K562 (cell line): ENCODE data around the gene SCG3. TPM values are rescaled to one million over a fixed set of nuclear protein-coding genes. Genes with fewer than 3 reads are reported as not detected.

Experiments used
- ATAC-seq: fragments of 200-7000 bp; cut with Tn5 transposase; 3 replicates; pipeline ENCODE4 v1.9.1; 2020; ENCODE audit warnings: moderate library complexity
- BruUV-seq: library from RNA; stranded (reverse); fragments of 400-500 nt; replicated peaks from 2 replicates; lab custom pipeline; 2021; lab: Mats Ljungman, UMichigan
- CTCF ChIA-PET: fragments of 300-600 bp; formaldehyde crosslinking; extraction: SDS; loops from one replicate; lab custom pipeline; 2021; ENCODE audit warnings: low intra/inter-chr PET ratio; lab: Yijun Ruan, JAX
- POLR2A ChIA-PET: fragments of 300-600, 350-650 bp; sonication (Branson Sonifier 250); formaldehyde crosslinking; extraction: SDS; loops from one replicate; lab custom pipeline; 2021; ENCODE audit warnings: antibody characterized with exemption, inconsistent platforms; lab: Yijun Ruan, JAX
- DNase-seq, 4 experiments: peaks; one replicate each; pipeline versions ENCODE4 v3.0.0 to v3.0.0-alpha.2; 2011 to 2018; ENCODE audit warnings: low spot score in 3 of 4, mixed read lengths in 3 of 4; ENCODE audit errors: extremely low read depth in 1 of 4
- FAIRE-seq: peaks from 2 replicates; lab custom pipeline; 2011; peaks lifted over from hg19 to GRCh38; lab: Jason Lieb, UNC
- H2AFZ ChIP-seq: 2 replicates; pipeline ENCODE4 v1.6.0; 2011; ENCODE audit warnings: low read depth, low read length, control low read depth, inconsistent platforms
- H3K27ac ChIP-seq: fragments of 200-600 bp; 3 replicates; pipeline ENCODE4 v1.8.0; 2011; ENCODE audit warnings: low read depth, mild to moderate bottlenecking, control low read depth, inconsistent platforms, low read length, moderate library complexity, mixed read lengths; ENCODE audit errors: extremely low read depth
- H3K27me3 ChIP-seq, 2 experiments: fragments of 300-600 bp in 1 of 2; 2 replicates in 1 of 2; 3 replicates in 1 of 2; pipeline versions ENCODE4 v1.6.0 to v1.8.0; 2011; ENCODE audit warnings: inconsistent platforms in 2 of 2, low read length in 2 of 2, mild to moderate bottlenecking in 1 of 2, mixed read lengths in 1 of 2, moderate library complexity in 1 of 2; ENCODE audit not compliant: control insufficient read depth in 2 of 2, insufficient read depth in 2 of 2
- H3K36me3 ChIP-seq: fragments of 300-600 bp; 3 replicates; pipeline ENCODE4 v1.8.0; 2011; ENCODE audit warnings: mild to moderate bottlenecking, low read length, inconsistent platforms; ENCODE audit not compliant: control insufficient read depth, insufficient read depth
- H3K4me1 ChIP-seq, 2 experiments: fragments of 200-600 bp in 1 of 2; replicated peaks in 1 of 2; 2 replicates in 1 of 2; 3 replicates in 1 of 2; pipeline versions ENCODE4 v1.5.1 to v1.8.0; 2011; ENCODE audit warnings: inconsistent platforms in 2 of 2, low read length in 2 of 2, mild to moderate bottlenecking in 1 of 2, mixed read lengths in 1 of 2, moderate library complexity in 1 of 2; ENCODE audit not compliant: control insufficient read depth in 2 of 2, insufficient read depth in 2 of 2
- H3K4me2 ChIP-seq: 2 replicates; pipeline ENCODE4 v1.6.1; 2011; ENCODE audit warnings: low read length, control low read depth, inconsistent platforms, mixed read lengths; ENCODE audit not compliant: insufficient read depth
- H3K4me3 ChIP-seq: fragments of 200-600 bp; sonication (generic), shearing (Covaris generic); 2 replicates; pipeline ENCODE4 v1.5.1; 2016; ENCODE audit warnings: control low read depth, inconsistent platforms
- H3K79me2 ChIP-seq: fragments of 200-600 bp; 3 replicates; pipeline ENCODE4 v1.8.0; 2011; ENCODE audit warnings: low read length, inconsistent platforms; ENCODE audit not compliant: control insufficient read depth, insufficient read depth
- H3K9ac ChIP-seq, 2 experiments: 2 replicates each; pipeline versions ENCODE4 v1.6.0 to v1.6.1; 2011; ENCODE audit warnings: low read depth in 2 of 2, low read length in 2 of 2, control low read depth in 1 of 2, inconsistent platforms in 1 of 2, mild to moderate bottlenecking in 1 of 2, mixed read lengths in 1 of 2; ENCODE audit not compliant: insufficient read depth in 1 of 2
- H3K9me1 ChIP-seq: one replicate; pipeline ENCODE4 v1.6.0; 2011; ENCODE audit warnings: inconsistent platforms, mild to moderate bottlenecking, low read length, moderate library complexity; ENCODE audit not compliant: control insufficient read depth, insufficient read depth
- H3K9me3 ChIP-seq: replicated peaks from 2 replicates; pipeline ENCODE4 v1.5.1; 2011; ENCODE audit warnings: low read depth, low read length, inconsistent platforms; ENCODE audit not compliant: control insufficient read depth, insufficient read depth
- H4K20me1 ChIP-seq: replicated peaks from 2 replicates; pipeline ENCODE4 v1.6.1; 2011; ENCODE audit warnings: low read length, inconsistent platforms, mixed read lengths; ENCODE audit not compliant: control insufficient read depth, insufficient read depth
- CBX1 ChIP-seq: sonication (generic); IDR thresholded peaks from 2 replicates; pipeline ENCODE4 v1.6.1; 2016; ENCODE audit warnings: antibody characterized with exemption, low read depth, mild to moderate bottlenecking
- CCNT2 ChIP-seq: IDR thresholded peaks from 2 replicates; pipeline ENCODE4 v1.6.1; 2011; ENCODE audit warnings: borderline replicate concordance, low read depth, mild to moderate bottlenecking, moderate library complexity, mixed read lengths, low read length; ENCODE audit not compliant: insufficient read length; ENCODE audit errors: extremely low read depth
- DDX20 ChIP-seq: fragments of 450-650 bp; IDR thresholded peaks from 2 replicates; pipeline ENCODE4 v1.6.1; 2016; ENCODE audit warnings: missing genetic modification characterization, low read depth, mild to moderate bottlenecking, missing compliant biosample characterization, moderate library complexity
- FOXP1 ChIP-seq: sonication (generic); formaldehyde crosslinking; IDR thresholded peaks from 2 replicates; pipeline ENCODE4 v1.8.0; 2022; ENCODE audit warnings: mild to moderate bottlenecking, missing genetic modification reagents
- HNRNPK ChIP-seq: fragments of 200-400 bp; formaldehyde crosslinking; IDR thresholded peaks from one replicate; pipeline ENCODE4 v1.6.1; 2018; ENCODE audit warnings: mild to moderate bottlenecking, low read depth, low read length; ENCODE audit not compliant: poor library complexity, severe bottlenecking
- MCM3 ChIP-seq: fragments of 450-650 bp; IDR thresholded peaks from 2 replicates; pipeline ENCODE4 v1.6.1; 2016
- OTX1 ChIP-seq: fragments of 450-650 bp; formaldehyde crosslinking; IDR thresholded peaks from 2 replicates; pipeline ENCODE4 v1.4.0; 2022; ENCODE audit warnings: mild to moderate bottlenecking
- PCBP1 ChIP-seq: fragments of 200-400 bp; formaldehyde crosslinking; IDR thresholded peaks from 2 replicates; pipeline ENCODE4 v1.6.1; 2018; ENCODE audit warnings: mild to moderate bottlenecking, low read depth, low read length; ENCODE audit not compliant: poor library complexity, severe bottlenecking
- POLR3G ChIP-seq: IDR thresholded peaks from 2 replicates; pipeline ENCODE4 v1.6.1; 2011; ENCODE audit not compliant: insufficient read length, insufficient replicate concordance; ENCODE audit errors: extremely low read depth
- RAD21 ChIP-seq, 2 experiments: fragments of 250-450 bp in 1 of 2; fragments of 450-650 bp in 1 of 2; sonication (Bioruptor Pico) in 1 of 2; formaldehyde crosslinking in 1 of 2; IDR thresholded peaks in 1 of 2; conservative IDR thresholded peaks in 1 of 2; 2 replicates each; pipeline versions ENCODE4 v1.4.0 to v1.8.0; 2020 to 2022; ENCODE audit warnings: mild to moderate bottlenecking in 2 of 2, moderate library complexity in 1 of 2
- RBM17 ChIP-seq: fragments of 200-400 bp; formaldehyde crosslinking; IDR thresholded peaks from 2 replicates; pipeline ENCODE4 v1.6.1; 2017; ENCODE audit warnings: low read depth, mild to moderate bottlenecking, low read length, borderline replicate concordance
- SNIP1 ChIP-seq: fragments of 450-650 bp; IDR thresholded peaks from 2 replicates; pipeline ENCODE4 v1.7.1; 2017; ENCODE audit warnings: low read depth, mild to moderate bottlenecking
- TCF15 ChIP-seq: fragments of 250-450 bp; sonication (Bioruptor Pico); IDR thresholded peaks from 2 replicates; pipeline ENCODE4 v1.8.0; 2022; ENCODE audit warnings: moderate library complexity, mild to moderate bottlenecking, inconsistent platforms
- TCF3 ChIP-seq: sonication (generic); formaldehyde crosslinking; IDR thresholded peaks from 2 replicates; pipeline ENCODE4 v1.4.0; 2020; ENCODE audit warnings: mild to moderate bottlenecking, missing genetic modification reagents
- ZNF408 ChIP-seq: fragments of 250-450 bp; sonication (Bioruptor Pico); IDR thresholded peaks from 2 replicates; pipeline ENCODE4 v1.4.0; 2020; ENCODE audit warnings: low read depth, mild to moderate bottlenecking, moderate library complexity
- ZNF583 ChIP-seq: fragments of 250-450 bp; sonication (Bioruptor Pico); IDR thresholded peaks from 2 replicates; pipeline ENCODE4 v1.4.0; 2020
- ZNF717 ChIP-seq: fragments of 250-450 bp; sonication (Bioruptor Pico); IDR thresholded peaks from 2 replicates; pipeline ENCODE4 v1.5.0; 2021
- ZSCAN32 ChIP-seq: fragments of 450-650 bp; formaldehyde crosslinking; IDR thresholded peaks from 2 replicates; pipeline ENCODE4 v1.4.0; 2020; ENCODE audit warnings: mild to moderate bottlenecking, moderate library complexity
- WGBS: fragments of 100-300 bp; shearing (Covaris generic); methylation state at CpG from one replicate; pipeline ENCODE4 v1.1.6; 2016; ENCODE audit warnings: low coverage, mixed read lengths; ENCODE audit not compliant: insufficient coverage; ENCODE audit errors: missing lambda C conversion rate; 5-methylcytosine and 5-hydroxymethylcytosine counted together
- in situ Hi-C: fragments of 300-500 bp; cut with MboI; formaldehyde crosslinking; loops from 4 replicates; pipeline ENCODE4 v1.15.0; 2018; ENCODE audit warnings: inconsistent platforms, mixed read lengths
- intact Hi-C: fragments of 100-400 bp; cut with micrococcal nuclease; formaldehyde crosslinking; loops from 2 replicates; pipeline ENCODE4 v1.14.2; 2022
- polyA plus RNA-seq, 8 experiments: library from polyadenylated mRNA; depleted of rRNA in 4 of 8; stranded (reverse) in 5 of 8; unstranded in 3 of 8; fragments of >200 nt; fragmentation: Nextera tagmentation in 2 of 8; fragmentation: Illumina TruSeq in 1 of 8; extraction: Ambion mirVana in 2 of 8; extraction: Trizol in 1 of 8; gene quantifications; 2 replicates each; pipeline versions ENCODE4 v1.2.1 to v1.2.3, GENCODE V29; 2011 to 2014; ENCODE audit warnings: inconsistent platforms in 1 of 8, missing spikeins in 1 of 8
- total RNA-seq, 7 experiments: library from RNA; depleted of rRNA in 6 of 7; stranded (reverse); fragments of >200 nt in 6 of 7; fragmentation: Illumina TruSeq in 2 of 7; extraction: Trizol in 2 of 7; gene quantifications; 2 replicates each; pipeline versions ENCODE4 v1.2.1 to v1.2.3, GENCODE V29; 2011 to 2021; ENCODE audit warnings: low replicate concordance in 1 of 7
- TF ChIP-seq, protein P1 (sequence below), 3 experiments: IDR thresholded peaks in 2 of 3; conservative IDR thresholded peaks in 1 of 3; 2 replicates each; pipeline ENCODE4 v1.5.1; 2011 to 2012; ENCODE audit warnings: low read length in 3 of 3, mild to moderate bottlenecking in 3 of 3, control low read depth in 2 of 3, improper control_type of control experiment in 1 of 3, inconsistent platforms in 1 of 3, low read depth in 1 of 3, mixed read lengths in 1 of 3, moderate library complexity in 1 of 3; ENCODE audit not compliant: insufficient read depth in 2 of 3

Gene SCG3
- total and polyA plus RNA-seq, 9 of the 15 experiments (the other 6 are each of a cell fraction or from before 2014, with no cell fraction given): 13.0 to 43.8 (median 21.0) TPM

DNA sequence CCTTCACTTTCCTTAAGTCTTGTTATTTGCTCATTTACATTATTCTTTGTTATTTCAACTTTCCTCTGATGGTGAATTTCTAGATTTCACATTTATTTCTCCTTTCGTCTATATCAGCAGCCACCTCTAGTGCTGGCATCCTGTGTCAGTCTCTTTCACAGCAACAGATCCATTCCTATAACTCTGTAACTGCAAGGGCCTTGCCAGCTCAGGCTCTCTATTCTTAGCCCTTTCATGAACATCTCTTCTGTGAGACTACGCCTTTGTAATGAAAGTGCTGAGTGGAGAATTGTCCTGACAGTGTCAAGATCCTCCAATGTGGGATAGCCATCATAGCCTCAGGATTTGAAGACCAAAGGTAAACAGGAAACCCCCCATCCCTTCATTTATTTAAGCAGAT is 3.9 kb upstream of the SCG3 start:
- Histone ChIP-seq H3K27ac (no peak overlapping the region), H3K4me2 (no peak overlapping the region), H3K27me3 (no peaks in the 10 kb centered on the region), H3K9me3 (no peaks in the 10 kb centered on the region), H3K4me3 (no peak overlapping the region), H3K9me1 (no peaks in the 10 kb centered on the region), H3K79me2 (no peaks in the 10 kb centered on the region; the same call in 2 of the 3 replicates), H3K36me3 (no peaks in the 10 kb centered on the region), H2AFZ (no peak overlapping the region), H3K4me1 (peaks cover 14 to 20% of the 10 kb centered on the region in 2 experiments; a peak in 4 of 5 replicates), H4K20me1 (no peaks in the 10 kb centered on the region), H3K9ac (no peak overlapping the region)
- in situ Hi-C loops (no loop called here), intact Hi-C loops (no loop called here)
- WGBS: 48% methylated on average over 2 of the region's 2 CpGs
- FAIRE-seq (no peak), ATAC-seq (no peak), DNase-seq (no peak)
- ChIA-PET POLR2A (no interaction called here), CTCF (no interaction called here)
- BruUV-seq: no TSS peak
- TF ChIP-seq FOXP1 (CRISPR knock-in tag): no peak
- no peak for TF ChIP-seq SNIP1
- no peak for TF ChIP-seq OTX1 (CRISPR knock-in tag)
- no peak for TF ChIP-seq TCF3 (CRISPR knock-in tag)
- TF ChIP-seq CCNT2: no peak
- TF ChIP-seq, protein P1, sequence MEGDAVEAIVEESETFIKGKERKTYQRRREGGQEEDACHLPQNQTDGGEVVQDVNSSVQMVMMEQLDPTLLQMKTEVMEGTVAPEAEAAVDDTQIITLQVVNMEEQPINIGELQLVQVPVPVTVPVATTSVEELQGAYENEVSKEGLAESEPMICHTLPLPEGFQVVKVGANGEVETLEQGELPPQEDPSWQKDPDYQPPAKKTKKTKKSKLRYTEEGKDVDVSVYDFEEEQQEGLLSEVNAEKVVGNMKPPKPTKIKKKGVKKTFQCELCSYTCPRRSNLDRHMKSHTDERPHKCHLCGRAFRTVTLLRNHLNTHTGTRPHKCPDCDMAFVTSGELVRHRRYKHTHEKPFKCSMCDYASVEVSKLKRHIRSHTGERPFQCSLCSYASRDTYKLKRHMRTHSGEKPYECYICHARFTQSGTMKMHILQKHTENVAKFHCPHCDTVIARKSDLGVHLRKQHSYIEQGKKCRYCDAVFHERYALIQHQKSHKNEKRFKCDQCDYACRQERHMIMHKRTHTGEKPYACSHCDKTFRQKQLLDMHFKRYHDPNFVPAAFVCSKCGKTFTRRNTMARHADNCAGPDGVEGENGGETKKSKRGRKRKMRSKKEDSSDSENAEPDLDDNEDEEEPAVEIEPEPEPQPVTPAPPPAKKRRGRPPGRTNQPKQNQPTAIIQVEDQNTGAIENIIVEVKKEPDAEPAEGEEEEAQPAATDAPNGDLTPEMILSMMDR (IDR thresholded peaks at IDR 0.05 in 2 of 3, conservative IDR thresholded peaks at IDR 0.05 in 1 of 3; ENCODE audit: insufficient read depth in 2 of 3, low read depth in 1 of 3, low read length in 3 of 3): no peak
- TF ChIP-seq ZSCAN32 (CRISPR knock-in tag): no peak
- TF ChIP-seq PCBP1: no peak
- no peak for TF ChIP-seq TCF15
- TF ChIP-seq MCM3: no peak
- no peak for TF ChIP-seq ZNF408 (CRISPR knock-in tag)
- no peak for TF ChIP-seq ZNF583
- TF ChIP-seq RBM17: no peak
- TF ChIP-seq CBX1: no peak
- no peak for TF ChIP-seq DDX20 (tag)
- no peak for TF ChIP-seq RAD21 (CRISPR knock-in tag; conservative IDR thresholded peaks at IDR 0.05 in 1 of 2, IDR thresholded peaks at IDR 0.05 in 1 of 2)
- TF ChIP-seq HNRNPK: no peak
- no peak for TF ChIP-seq POLR3G
- no peak for TF ChIP-seq ZNF717 (CRISPR knock-in tag)
